Stimulated activated CD4-positive, alpha-beta T cell treated with anti-CD3 and anti-CD28 coated beads, TNF-alpha, amount 100 ng/mL, for 48 hours (primary cell): ENCODE data around the gene TRIM47.
A peak's percentile ranks its signal among the peaks of the same experiment; 100 is the strongest.

Experiments used
- DNase-seq, 3 donors: peaks; one replicate each; pipeline ENCODE4 v3.0.0-alpha.2; 2020; ENCODE audit warnings: low read depth in 3 of 3

TRIM47 gene

DNA sequence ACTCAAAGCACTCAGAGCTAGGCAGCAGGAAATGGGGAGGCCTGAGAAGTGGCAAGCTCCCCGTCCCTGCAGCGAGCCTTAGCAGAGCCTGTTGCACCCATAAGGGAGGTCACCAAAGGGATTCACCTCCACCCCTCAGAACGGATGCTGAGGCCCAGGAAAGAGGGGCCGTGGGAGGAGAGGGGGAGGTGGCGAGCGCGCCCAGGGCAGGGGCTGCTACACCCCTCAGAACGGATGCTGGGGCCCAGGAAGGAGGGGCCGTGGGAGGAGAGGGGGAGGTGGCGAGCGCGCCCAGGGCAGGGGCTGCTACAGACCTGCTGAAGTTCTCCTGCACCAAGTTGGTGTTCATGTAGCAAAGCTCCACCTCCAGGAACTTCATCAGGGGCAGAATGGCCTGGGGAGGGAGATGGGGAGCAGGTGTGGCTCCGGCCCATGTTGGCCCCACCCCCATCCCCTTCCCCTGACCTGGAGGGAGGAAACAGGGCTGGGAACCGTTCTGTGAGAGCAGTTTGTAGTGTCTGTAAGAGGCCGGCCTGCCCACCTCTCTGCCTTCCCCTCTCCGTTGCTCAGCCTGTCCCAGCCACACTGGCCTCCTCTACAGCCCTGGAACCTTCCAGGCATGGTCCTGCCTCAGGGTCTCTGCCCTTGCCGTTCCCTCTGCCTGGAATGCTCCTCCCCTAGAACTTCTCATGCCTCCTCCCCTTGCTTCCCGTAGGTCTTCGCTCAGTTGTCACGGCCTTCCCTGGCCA, 45.6 kb downstream of the TRIM47 start:
- DNase-seq, result no peak

DNA sequence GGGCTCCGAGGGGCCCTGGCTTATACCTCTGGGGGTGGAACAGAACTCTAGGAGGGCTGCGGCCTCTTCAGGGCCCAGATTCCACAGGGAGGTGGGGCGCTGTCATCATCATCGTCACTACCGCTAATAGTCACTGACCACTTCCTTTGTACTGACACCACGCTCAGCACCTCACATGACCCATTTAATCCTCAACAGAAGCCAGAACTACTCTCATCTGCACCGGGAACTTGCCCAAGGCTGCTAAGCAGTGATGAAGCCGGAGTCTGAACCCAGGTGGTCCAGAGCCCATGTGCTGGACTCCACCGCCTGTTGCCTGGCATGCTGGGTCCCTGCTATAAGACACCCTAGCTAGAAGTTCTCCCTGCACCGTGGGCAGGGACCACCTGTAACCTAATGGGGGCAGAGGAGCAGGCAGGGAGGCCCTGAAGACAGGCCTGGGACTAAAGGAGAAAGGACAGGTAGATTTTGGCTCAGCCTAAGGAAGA, 46.2 kb downstream of the TRIM47 start:
- DNase-seq, result no peak

DNA sequence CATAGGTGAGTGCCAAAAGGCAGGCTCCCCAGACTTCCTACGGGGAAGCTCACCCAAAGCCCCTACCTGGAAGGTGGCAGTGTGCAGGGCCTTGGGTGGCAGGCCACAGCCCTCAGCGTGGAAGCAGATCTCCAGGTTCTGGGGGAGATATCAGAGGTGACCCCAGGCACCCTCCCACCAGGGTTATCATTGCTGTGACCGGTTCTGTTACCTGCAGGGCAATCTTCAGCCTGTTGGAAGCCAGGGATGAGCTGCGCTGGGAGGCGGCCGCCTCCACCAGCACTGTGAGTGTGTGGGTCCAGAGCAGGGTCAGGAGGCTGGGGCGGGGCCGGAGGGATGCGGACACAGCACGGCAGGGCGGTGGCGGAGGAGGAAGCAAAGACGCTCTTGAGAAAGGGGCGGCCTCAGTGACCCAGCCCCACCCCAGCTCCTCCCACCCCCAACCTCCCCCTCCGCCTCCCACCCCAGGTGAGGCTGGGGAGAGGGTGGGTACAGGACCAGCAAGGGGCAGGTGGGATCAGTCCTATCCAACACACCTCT, 47.3 kb downstream of the TRIM47 start:
- DNase-seq, result no peak

DNA sequence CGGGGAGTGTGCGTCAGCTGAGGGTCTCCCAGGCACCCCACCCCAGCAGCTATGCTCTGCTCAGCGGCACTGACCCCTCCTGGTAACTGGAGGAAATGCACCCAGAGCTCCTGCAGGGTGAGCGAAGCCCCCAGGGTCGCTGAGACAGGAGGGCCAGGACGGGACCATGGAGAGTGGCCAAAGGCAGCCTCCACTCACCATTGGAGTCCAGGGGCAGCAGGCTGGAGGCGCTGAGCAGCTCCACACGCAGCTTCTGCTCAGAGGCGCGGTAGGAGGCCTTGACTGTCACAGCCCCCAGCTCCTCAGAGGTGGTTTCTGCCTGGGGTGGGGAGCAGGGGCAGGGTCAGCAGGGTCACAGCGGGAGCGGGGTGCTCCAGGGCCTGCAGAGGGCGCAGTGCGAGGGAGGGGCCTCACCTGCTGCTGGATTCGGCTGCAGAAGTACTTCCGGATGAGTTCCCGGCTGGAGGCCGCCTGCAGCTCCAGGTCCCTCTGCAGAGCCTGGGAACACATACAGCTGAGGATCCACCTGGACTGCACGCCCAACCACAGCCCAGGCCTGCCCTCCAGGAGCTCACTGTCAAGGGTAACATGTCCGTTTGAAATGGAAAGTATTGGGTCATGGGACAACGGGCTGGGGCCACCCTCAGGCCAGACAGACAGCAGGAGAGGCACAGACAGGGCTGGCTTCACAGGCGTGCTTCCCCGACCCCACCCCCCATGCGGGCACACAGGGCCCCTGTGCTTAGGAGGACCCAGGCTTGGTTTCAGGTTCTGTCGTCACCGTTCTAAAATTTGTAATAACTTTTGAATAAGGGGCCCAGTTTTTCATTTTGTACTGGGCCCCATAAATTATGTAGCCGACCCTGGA, 48.0 kb downstream of the TRIM47 start:
- DNase-seq, result no peak

DNA sequence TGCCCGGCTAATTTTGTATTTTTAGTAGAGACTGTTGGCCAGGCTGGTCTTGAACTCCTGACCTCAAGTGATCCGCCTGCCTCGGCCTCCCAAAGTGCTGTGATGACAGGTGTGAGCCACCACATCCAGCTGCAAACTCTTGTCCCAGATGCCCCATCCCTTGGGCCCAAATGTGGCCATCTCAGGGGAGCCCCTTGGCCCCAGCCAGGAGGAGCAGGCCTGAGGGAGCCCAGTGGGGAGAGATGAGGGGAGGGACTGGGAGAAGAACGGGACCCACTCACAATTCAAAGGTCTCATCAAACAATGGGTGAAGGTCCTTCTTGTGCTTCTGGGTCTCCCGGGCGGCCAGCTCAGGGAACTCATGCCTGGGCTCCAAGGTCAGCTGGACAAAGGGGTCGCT, 48.6 kb downstream of the TRIM47 start:
- no peak for DNase-seq

DNA sequence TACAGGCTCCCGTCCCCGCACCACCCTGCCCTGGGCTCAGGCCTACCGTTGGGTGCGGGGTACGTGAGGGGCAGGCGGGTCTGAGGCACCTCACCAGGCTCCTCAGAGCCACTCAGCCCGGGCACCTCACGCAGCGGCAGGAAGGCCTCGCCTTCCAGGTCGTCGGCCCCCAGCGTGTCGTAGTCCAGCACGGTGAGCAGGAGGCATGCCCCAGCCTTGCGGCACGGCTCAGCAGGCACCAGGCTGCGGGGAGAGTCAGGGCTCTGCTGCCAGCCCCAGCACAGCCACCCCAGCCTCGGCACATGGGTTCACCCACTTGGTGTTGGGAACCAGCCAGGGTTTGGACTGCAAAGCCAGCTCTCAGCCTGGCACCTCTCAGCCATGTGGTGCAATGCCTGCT, 49.6 kb downstream of the TRIM47 start:
- DNase-seq, result no peak

DNA sequence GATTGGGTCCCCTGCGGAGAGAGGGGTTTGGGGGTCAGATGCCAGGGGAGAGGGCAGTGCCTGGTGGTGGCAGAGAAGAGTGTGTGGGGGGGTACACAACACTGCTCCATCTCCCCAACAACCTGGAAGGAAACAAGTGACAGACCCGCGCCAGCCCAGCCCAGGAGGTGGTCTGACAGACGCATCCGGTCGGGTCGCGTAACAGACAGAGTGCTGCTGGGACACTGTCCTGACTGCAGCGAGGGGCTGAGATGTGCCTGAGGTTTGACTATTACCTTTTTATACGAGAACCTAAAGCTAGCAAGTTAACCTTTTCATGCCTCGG, 50.3 kb downstream of the TRIM47 start:
- no peak for DNase-seq

DNA sequence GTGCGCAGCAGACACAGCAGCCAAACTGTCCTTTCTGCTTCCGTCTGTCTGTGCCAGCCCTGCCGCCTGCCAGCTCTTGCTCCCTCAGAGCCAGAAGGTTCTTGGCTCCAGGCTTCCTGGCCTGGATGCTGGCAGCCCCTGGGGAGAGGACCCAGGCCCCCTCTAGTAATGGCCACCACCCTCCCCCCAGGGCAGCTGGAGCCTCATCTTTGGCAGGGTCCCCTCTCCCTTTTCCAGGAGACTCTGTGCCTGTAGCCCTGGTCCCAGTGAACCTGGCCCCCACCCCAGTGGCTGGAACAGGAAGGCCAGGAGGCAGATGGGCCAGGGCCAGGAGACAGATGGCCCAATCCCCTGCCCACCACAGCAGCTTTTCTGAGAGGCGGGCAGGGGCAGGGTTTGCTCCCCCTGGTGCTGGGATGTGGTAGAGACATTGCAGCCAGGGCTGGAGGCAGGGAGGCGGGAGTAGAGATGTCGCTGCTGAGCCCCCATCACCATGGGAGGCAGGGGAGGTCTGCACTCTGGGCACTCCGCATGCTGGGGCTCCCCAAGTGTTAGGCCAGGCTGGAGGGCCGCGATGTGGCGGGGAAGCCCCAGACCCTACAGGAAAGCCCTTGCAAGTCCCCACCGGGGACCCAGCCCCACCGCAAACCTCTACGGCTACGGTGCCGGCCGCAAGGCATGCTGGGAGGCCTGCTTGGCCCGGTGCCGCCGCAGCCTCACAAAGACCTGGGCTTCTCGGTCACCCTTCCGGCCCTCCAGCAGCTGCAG, 50.9 kb downstream of the TRIM47 start:
- DNase-seq, result peak in 2 of 3 donors; percentile 47 to 61

DNA sequence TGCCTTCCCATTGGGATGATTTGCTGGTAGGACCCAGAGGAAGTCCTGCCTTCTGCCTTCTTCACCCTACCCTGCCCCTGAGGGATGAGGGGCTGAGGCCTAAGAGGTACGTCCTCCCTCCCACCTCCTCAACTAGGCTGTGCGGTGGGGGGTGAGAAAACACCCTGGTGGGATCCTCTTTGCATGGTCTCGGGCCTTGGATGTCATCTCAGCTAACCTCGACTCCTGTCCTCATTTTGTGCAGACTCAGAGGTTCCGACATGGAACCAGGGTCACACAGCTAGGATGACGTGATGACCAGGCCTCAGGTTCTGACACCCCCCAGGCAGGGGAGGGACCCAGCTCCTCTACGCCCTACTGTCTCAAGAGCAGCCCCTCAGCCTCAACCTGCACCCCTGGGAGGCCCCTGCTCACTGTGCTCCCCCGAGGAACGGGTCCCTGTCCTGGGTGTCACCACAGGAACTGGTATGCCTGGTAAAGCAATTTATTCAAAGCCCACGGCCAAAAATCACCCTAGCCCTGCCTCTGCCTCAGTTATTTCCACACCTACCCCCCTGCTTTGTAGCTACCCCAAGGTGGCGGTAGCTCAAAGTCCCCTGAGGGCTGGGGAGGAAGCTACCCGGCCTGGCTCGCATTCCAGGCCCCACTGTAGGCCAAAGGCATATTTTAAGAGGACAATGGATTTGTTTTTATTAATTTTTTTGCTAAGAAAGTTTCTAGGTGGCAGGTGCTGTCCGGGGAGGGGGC, 51.6 kb downstream of the TRIM47 start:
- no peak for DNase-seq

DNA sequence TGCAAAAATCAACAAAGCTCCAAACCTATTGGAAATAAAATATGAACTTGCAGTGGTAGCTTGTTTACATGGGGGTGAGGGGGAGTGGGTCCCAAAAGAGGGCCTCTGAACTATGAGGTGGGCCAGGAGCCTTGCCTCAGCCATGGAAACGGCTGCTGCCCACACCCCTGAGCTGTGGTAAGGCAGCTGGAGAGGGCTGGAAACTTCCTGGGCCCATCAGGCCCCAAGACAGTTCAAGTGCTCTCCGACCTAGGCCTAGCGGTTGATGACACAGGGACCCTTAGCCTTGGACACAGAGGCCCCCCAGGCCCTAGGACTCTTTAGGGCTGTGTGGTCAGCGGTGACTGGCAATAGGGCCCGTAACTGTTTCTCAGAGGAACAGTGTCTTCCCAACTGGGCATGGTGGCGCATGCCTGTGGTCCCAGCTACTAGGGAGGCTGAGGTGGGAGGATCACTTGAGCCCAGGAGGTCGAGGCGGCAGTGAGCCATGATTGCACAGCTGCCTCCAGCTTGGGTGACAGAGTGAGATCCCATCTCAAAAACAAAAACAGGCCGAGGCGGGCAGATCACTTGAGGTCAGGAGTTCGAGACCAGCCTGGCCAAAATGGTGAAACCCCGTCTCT, 52.5 kb downstream of the TRIM47 start:
- no peak for DNase-seq

DNA sequence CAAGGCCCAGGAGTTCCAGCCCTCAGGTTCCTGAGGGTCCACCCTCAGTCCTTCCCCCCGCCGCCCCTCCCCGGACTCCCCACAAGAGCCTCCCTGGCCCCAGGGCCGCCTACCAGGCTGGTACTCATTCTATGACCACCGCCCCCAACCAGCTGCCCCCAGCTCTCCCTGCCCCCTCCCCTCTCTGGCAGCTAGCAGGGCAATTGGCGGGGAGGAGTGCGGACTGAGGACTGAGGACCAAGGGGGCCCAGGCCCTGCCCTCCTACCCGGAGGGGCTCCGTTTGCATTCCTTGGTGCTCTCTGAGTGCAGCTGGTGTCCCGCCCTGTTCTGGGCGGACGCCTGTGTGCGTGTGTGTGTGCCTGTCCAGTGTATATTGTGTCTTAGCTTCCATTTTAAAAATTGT, 53.2 kb downstream of the TRIM47 start:
- no peak for DNase-seq

DNA sequence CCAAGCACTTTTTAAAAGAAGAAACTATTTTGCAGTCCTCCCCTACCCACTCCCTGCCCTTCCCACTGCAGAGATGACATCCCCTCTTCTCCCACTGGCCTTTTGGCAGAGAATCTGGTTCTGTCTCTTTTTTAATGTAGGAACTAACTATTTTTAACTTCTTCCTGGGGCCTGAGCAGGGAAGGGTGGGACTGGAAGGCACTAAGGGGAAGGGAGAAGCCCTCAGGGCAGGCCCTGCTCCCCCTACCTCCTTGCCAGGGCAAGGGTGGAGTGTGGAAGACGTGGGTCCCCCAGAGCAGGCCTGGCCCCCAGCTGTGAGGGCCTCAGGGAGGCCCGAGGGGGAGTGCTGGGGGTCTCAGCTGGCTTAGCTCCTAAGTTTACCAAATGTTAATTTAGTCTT, 53.7 kb downstream of the TRIM47 start:
- no peak for DNase-seq
